H9 (cell line): ENCODE measurements around the gene ABR. TPM values are rescaled to one million over a fixed set of nuclear protein-coding genes. Genes with fewer than 3 reads are reported as not detected.

ENCODE experiments used
- DNase-seq: peaks from one replicate; pipeline ENCODE4 v3.0.0-alpha.2; 2017
- H2AFZ ChIP-seq: one replicate; pipeline ENCODE4 v1.6.1; 2013; ENCODE audit warnings: mild to moderate bottlenecking, low read length, control low read depth, moderate library complexity
- H2AK5ac ChIP-seq: 2 replicates; pipeline ENCODE4 v1.6.1; 2013; ENCODE audit warnings: low read length, control low read depth, mixed read lengths; ENCODE audit not compliant: insufficient read length
- H2BK120ac ChIP-seq: one replicate; pipeline ENCODE4 v1.6.1; 2013; ENCODE audit warnings: low read depth, mild to moderate bottlenecking, low read length, control low read depth, inconsistent platforms; ENCODE audit not compliant: poor library complexity, severe bottlenecking
- H2BK12ac ChIP-seq: 2 replicates; pipeline ENCODE4 v1.6.1; 2013; ENCODE audit warnings: low read length, control low read depth, mixed read lengths, low read depth; ENCODE audit not compliant: insufficient read length
- H2BK15ac ChIP-seq: 2 replicates; pipeline ENCODE4 v1.6.1; 2013; ENCODE audit warnings: low read depth, low read length, control low read depth
- H2BK20ac ChIP-seq: one replicate; pipeline ENCODE4 v1.6.1; 2013; ENCODE audit warnings: low read depth, mild to moderate bottlenecking, low read length, control low read depth, inconsistent platforms; ENCODE audit not compliant: poor library complexity, severe bottlenecking
- H2BK5ac ChIP-seq: 2 replicates; pipeline ENCODE4 v1.6.1; 2013; ENCODE audit warnings: low read length, control low read depth, mixed read lengths; ENCODE audit not compliant: insufficient read length
- H3K14ac ChIP-seq: 2 replicates; pipeline ENCODE4 v1.6.1; 2013; ENCODE audit warnings: low read length, control low read depth; ENCODE audit not compliant: insufficient read depth
- H3K18ac ChIP-seq: 2 replicates; pipeline ENCODE4 v1.6.1; 2013; ENCODE audit warnings: low read depth, mild to moderate bottlenecking, mixed read lengths, low read length, control low read depth; ENCODE audit not compliant: insufficient read length
- H3K23ac ChIP-seq: 2 replicates; pipeline ENCODE4 v1.6.1; 2013; ENCODE audit warnings: low read length, control low read depth, mixed read lengths, low read depth; ENCODE audit not compliant: insufficient read length
- H3K23me2 ChIP-seq: 2 replicates; pipeline ENCODE4 v1.6.1; 2013; ENCODE audit warnings: low read depth, mild to moderate bottlenecking, mixed read lengths, low read length, control low read depth; ENCODE audit not compliant: insufficient read length, poor library complexity, severe bottlenecking
- H3K27ac ChIP-seq: 2 replicates; pipeline ENCODE4 v1.5.1; 2013; ENCODE audit warnings: low read length, control low read depth, mixed read lengths, low read depth; ENCODE audit not compliant: insufficient read length
- H3K27me3 ChIP-seq: 2 replicates; pipeline ENCODE4 v1.6.1; 2013; ENCODE audit warnings: low read length, control low read depth, inconsistent platforms; ENCODE audit not compliant: insufficient read depth
- H3K4ac ChIP-seq: 2 replicates; pipeline ENCODE4 v1.6.1; 2013; ENCODE audit warnings: low read depth, mild to moderate bottlenecking, control low read depth, inconsistent platforms, low read length, moderate library complexity
- H3K4me1 ChIP-seq: 2 replicates; pipeline ENCODE4 v1.6.1; 2013; ENCODE audit warnings: low read length, control low read depth, inconsistent platforms; ENCODE audit not compliant: insufficient read depth
- H3K4me2 ChIP-seq: 2 replicates; pipeline ENCODE4 v1.6.1; 2013; ENCODE audit warnings: low read length, control low read depth, mixed read lengths; ENCODE audit not compliant: insufficient read length, insufficient read depth
- H3K56ac ChIP-seq: 2 replicates; pipeline ENCODE4 v1.6.1; 2013; ENCODE audit warnings: low read depth, mild to moderate bottlenecking, mixed read lengths, low read length, control low read depth; ENCODE audit not compliant: insufficient read length
- H3K79me1 ChIP-seq: 2 replicates; pipeline ENCODE4 v1.6.1; 2013; ENCODE audit warnings: low read depth, mild to moderate bottlenecking, moderate library complexity, low read length, control low read depth, inconsistent platforms; ENCODE audit not compliant: insufficient read depth, poor library complexity, severe bottlenecking
- H3K79me2 ChIP-seq: 2 replicates; pipeline ENCODE4 v1.6.1; 2013; ENCODE audit warnings: low read length, control low read depth, inconsistent platforms; ENCODE audit not compliant: insufficient read depth
- H3K9ac ChIP-seq: 2 replicates; pipeline ENCODE4 v1.6.1; 2013; ENCODE audit warnings: low read length, control low read depth, mixed read lengths; ENCODE audit not compliant: insufficient read length; ENCODE audit errors: extremely low read depth
- H3K9me3 ChIP-seq: one replicate; pipeline ENCODE4 v1.6.1; 2013; ENCODE audit warnings: low read depth, low read length, inconsistent platforms; ENCODE audit not compliant: control insufficient read depth
- H3T11ph ChIP-seq: one replicate; pipeline ENCODE4 v1.6.1; 2013; ENCODE audit warnings: mild to moderate bottlenecking, low read length, control low read depth, inconsistent platforms
- H4K20me1 ChIP-seq: one replicate; pipeline ENCODE4 v1.6.1; 2013; ENCODE audit not compliant: control insufficient read depth, insufficient read length, insufficient read depth
- H4K5ac ChIP-seq: 2 replicates; pipeline ENCODE4 v1.6.1; 2013; ENCODE audit warnings: low read depth, mild to moderate bottlenecking, mixed read lengths, low read length, control low read depth; ENCODE audit not compliant: insufficient read length
- H4K8ac ChIP-seq: replicated peaks from 2 replicates; pipeline ENCODE4 v1.6.1; 2013; ENCODE audit warnings: low read length, control low read depth, mixed read lengths, low read depth; ENCODE audit not compliant: insufficient read length
- H4K91ac ChIP-seq: 2 replicates; pipeline ENCODE4 v1.6.1; 2013; ENCODE audit warnings: low read depth, mild to moderate bottlenecking, moderate library complexity, mixed read lengths, low read length, control low read depth; ENCODE audit not compliant: insufficient read length
- H3K27ac Mint-ChIP-seq, 3 experiments: 2 replicates in 2 of 3; 3 replicates in 1 of 3; pipeline ENCODE4 v1.8.0; 2020 to 2021; ENCODE audit warnings: mixed read lengths in 3 of 3, mild to moderate bottlenecking in 1 of 3, moderate library complexity in 1 of 3
- H3K27me3 Mint-ChIP-seq: 2 replicates; pipeline ENCODE4 v1.8.0; 2021; ENCODE audit warnings: low read depth, mild to moderate bottlenecking, moderate library complexity, mixed read lengths
- H3K36me3 Mint-ChIP-seq, 3 experiments: 2 replicates in 2 of 3; 3 replicates in 1 of 3; pipeline ENCODE4 v1.8.0; 2020 to 2021; ENCODE audit warnings: low read depth in 3 of 3, mixed read lengths in 3 of 3; ENCODE audit not compliant: insufficient read depth in 1 of 3
- H3K4me1 Mint-ChIP-seq, 2 experiments: 2 replicates each; pipeline ENCODE4 v1.8.0; 2020; ENCODE audit warnings: mixed read lengths in 2 of 2
- H3K4me3 Mint-ChIP-seq, 2 experiments: 2 replicates in 1 of 2; 3 replicates in 1 of 2; pipeline ENCODE4 v1.8.0; 2020 to 2021; ENCODE audit warnings: mild to moderate bottlenecking in 2 of 2, mixed read lengths in 2 of 2, moderate library complexity in 1 of 2
- H3K9me3 Mint-ChIP-seq, 2 experiments: 2 replicates in 1 of 2; 3 replicates in 1 of 2; pipeline ENCODE4 v1.8.0; 2020; ENCODE audit warnings: mild to moderate bottlenecking in 2 of 2, mixed read lengths in 2 of 2, moderate library complexity in 1 of 2
- WGBS: extraction: QIAGEN DNeasy Blood & Tissue Kit; methylation state at CpG from one replicate; pipeline ENCODE4 v1.1.7; 2013; ENCODE audit warnings: missing lambda C conversion rate, low lambda C conversion rate, mixed read lengths; ENCODE audit not compliant: insufficient read length; ENCODE audit errors: extremely low coverage; 5-methylcytosine and 5-hydroxymethylcytosine counted together
- total RNA-seq: library from RNA; stranded (reverse); gene quantifications from 2 replicates; pipeline ENCODE4 v1.2.1, GENCODE V29; 2021
- TF ChIP-seq, protein P1 (sequence below): fragments of 200-600 bp; sonication (generic); conservative IDR thresholded peaks from 3 replicates; pipeline ENCODE4 v1.8.0; 2021; ENCODE audit warnings: antibody characterized with exemption, mild to moderate bottlenecking

The ABR gene
- total RNA-seq, 1 experiment from 2014 or later, result 34.7 TPM

DNA sequence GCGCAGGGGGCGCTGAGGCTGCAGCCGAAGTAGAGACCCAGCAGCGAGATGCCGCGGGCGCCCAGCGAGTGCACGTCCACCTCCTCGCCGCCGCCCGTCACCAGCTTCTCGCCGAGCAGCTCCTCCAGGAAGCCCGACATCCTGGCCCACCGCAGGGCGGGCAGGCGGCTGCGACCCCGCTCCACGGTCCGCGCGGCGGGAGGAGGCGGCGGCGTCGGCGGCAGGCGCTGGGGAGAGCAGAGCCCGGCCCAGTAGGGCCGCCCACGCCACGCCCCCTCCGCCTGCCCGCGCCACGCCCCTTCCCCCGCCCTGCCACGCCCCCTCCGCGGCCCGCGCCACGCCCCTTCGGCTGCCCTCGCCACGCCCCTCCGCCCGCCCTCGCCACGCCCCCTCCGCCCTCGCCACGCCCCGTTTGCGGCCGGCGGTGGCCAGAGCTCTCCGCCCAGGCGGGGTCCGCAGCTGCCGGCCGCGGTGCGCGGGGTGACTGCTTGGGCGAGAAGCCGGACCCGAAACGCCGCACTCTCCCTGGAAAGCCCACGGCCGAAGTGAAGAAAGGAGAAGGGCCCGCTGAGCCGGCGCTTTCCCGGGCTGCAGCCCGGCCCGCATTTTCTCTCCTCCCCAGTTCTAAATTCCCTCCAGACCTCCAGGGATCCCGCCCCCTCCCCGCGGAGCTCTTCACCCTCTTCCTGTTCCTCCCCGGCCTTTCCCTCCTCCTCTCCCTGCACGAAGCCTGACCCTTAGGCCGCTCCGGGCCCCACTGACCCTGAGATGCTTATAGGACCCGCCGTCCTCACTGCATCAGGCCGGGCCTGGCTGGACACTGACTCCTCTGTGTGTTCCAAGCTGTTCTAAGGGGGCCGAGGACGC is 200.0 kb downstream of the ABR start, which contains the start of gene NXN:
NXN (minus strand) TSS at position 238 of the 867 bp plus-strand sequence.
- Mint-ChIP-seq H3K27me3 (no peaks in the 10 kb centered on the region), H3K4me1 (peaks cover 40% of the 10 kb centered on the region in 2 experiments), H3K9me3 (no peaks in the 10 kb centered on the region; a peak in 1 of 5 replicates), H3K36me3 (peaks cover 0 to 3% (median 2%) of the 10 kb centered on the region in 3 experiments; a peak in 2 of 7 replicates), H3K27ac (peak within 1 kb of the TSS in 2 of 3 experiments; percentile 78 to 91; a peak in 4 of 7 replicates), H3K4me3 (peak within 1 kb of the TSS; percentile 79 to 93)
- Histone ChIP-seq H3K4me1 (peaks cover 11% of the 10 kb centered on the region), H3K9me3 (no peaks in the 10 kb centered on the region), H4K5ac (no peak within 1 kb of the TSS), H4K8ac (no peak within 1 kb of the TSS), H2BK12ac (no peak within 1 kb of the TSS), H2BK15ac (no peak within 1 kb of the TSS), H3K4me2 (peak within 1 kb of the TSS; percentile 83), H3K27ac (no peak within 1 kb of the TSS), H3K4ac (no peak within 1 kb of the TSS), H3K14ac (peak within 1 kb of the TSS; percentile 84), H2BK20ac (no peak within 1 kb of the TSS), H4K91ac (no peak within 1 kb of the TSS), H4K20me1 (no peaks in the 10 kb centered on the region), H3T11ph (no peak within 1 kb of the TSS), H2AFZ (no peak within 1 kb of the TSS), H2AK5ac (no peak within 1 kb of the TSS), H3K23ac (no peak within 1 kb of the TSS), H3K79me1 (no peaks in the 10 kb centered on the region), H3K23me2 (peaks cover 18% of the 10 kb centered on the region), H3K56ac (no peak within 1 kb of the TSS), H2BK5ac (no peak within 1 kb of the TSS), H3K18ac (peak within 1 kb of the TSS; percentile 53), H3K9ac (peak within 1 kb of the TSS; percentile 73), H2BK120ac (peak within 1 kb of the TSS; percentile 19), H3K27me3 (no peaks in the 10 kb centered on the region), H3K79me2 (peaks cover 22% of the 10 kb centered on the region)
- DNase-seq, result peak; percentile 91
- no CpG with 5 or more reads among the region's 94 CpGs for WGBS
- TF ChIP-seq, protein P1, sequence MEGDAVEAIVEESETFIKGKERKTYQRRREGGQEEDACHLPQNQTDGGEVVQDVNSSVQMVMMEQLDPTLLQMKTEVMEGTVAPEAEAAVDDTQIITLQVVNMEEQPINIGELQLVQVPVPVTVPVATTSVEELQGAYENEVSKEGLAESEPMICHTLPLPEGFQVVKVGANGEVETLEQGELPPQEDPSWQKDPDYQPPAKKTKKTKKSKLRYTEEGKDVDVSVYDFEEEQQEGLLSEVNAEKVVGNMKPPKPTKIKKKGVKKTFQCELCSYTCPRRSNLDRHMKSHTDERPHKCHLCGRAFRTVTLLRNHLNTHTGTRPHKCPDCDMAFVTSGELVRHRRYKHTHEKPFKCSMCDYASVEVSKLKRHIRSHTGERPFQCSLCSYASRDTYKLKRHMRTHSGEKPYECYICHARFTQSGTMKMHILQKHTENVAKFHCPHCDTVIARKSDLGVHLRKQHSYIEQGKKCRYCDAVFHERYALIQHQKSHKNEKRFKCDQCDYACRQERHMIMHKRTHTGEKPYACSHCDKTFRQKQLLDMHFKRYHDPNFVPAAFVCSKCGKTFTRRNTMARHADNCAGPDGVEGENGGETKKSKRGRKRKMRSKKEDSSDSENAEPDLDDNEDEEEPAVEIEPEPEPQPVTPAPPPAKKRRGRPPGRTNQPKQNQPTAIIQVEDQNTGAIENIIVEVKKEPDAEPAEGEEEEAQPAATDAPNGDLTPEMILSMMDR, result peak; percentile 22; the same call in 1 of the 3 replicates
